ENCODE measurements around the gene ACAP2.

Gene ACAP2

DNA sequence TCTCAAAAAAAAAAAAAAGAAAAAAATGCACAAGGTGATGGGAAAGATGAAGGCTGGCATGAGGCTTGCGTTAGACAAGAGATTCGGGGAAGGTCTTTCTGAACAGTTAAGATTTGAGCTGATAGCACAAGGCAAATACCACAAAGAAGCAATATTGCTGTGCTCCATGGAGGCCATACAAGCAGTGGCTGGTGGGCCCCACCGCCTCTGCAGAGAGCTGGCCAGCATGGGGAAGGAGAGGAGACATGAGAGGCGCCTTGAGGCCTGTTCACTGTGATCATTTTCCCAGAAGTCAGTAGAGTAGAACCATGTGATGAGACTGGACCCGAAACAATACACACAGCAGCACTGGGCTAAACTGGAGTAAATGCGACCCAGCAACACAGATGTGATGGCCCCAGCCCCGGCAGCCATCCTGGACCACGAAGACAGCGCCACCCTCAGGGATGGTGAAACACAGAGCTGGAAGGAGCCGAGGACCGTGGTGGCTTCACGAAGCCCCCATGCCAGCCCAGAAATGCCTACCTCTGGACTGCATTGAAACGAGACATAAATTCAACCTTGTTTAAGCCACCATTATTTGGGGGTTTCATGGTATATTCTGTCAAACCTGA, 177.3 kb downstream of the ACAP2 start:
- H3K9me3 ChIP-seq (ENCODE audit: severe bottlenecking): no peaks in the 10 kb centered on the region
- no peak overlapping the region for H3K4me3 ChIP-seq (ENCODE audit: severe bottlenecking)
- H3K36me3 ChIP-seq (ENCODE audit: low read depth): no peaks in the 10 kb centered on the region; the same call in 1 of the 2 replicates
- H3K27ac ChIP-seq (ENCODE audit: poor library complexity, severe bottlenecking): no peak overlapping the region
- TF ChIP-seq, protein P1, sequence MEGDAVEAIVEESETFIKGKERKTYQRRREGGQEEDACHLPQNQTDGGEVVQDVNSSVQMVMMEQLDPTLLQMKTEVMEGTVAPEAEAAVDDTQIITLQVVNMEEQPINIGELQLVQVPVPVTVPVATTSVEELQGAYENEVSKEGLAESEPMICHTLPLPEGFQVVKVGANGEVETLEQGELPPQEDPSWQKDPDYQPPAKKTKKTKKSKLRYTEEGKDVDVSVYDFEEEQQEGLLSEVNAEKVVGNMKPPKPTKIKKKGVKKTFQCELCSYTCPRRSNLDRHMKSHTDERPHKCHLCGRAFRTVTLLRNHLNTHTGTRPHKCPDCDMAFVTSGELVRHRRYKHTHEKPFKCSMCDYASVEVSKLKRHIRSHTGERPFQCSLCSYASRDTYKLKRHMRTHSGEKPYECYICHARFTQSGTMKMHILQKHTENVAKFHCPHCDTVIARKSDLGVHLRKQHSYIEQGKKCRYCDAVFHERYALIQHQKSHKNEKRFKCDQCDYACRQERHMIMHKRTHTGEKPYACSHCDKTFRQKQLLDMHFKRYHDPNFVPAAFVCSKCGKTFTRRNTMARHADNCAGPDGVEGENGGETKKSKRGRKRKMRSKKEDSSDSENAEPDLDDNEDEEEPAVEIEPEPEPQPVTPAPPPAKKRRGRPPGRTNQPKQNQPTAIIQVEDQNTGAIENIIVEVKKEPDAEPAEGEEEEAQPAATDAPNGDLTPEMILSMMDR (IDR thresholded peaks at IDR 0.05; ENCODE audit: poor library complexity, severe bottlenecking): no peak
- H3K4me1 ChIP-seq (ENCODE audit: insufficient read depth, poor library complexity, severe bottlenecking): peaks cover 7% of the 10 kb centered on the region
- ATAC-seq (ENCODE audit: low read depth) (no peak), DNase-seq (ENCODE audit: low spot score) (no peak)
- H3K27me3 ChIP-seq (ENCODE audit: insufficient read depth, poor library complexity, severe bottlenecking): no peaks in the 10 kb centered on the region

DNA sequence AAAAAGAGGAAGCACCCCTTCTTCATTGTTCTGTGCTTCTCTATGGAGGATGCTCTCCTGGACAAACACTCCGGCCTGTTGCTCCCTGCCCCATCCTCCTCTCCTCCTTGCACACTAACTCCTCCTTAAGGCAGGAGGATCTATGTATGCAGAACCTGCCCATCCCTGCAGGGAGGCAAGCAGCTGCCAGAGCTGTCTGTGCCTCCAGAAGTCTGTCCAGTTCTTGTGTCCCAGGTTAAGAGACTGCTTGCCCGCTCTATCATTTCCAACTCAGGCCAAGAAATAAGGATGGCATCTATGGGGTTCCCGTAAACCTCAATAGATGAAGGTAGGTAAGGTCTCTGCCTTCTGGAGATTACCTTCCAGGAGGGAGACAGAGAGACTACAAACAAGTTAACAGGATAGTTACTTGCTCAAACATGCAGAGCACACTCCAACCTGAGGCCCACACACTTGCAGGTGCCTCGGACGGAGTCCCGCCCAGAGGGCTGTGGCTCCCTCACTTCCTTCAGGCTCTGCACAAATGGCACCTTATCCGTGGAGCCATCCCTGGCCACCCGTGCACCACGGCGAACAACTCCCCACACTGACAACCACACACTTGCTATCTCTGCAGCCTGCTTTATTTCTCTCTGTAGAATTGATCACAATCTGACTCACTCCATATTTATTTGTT, 178.8 kb downstream of the ACAP2 start:
- ATAC-seq (ENCODE audit: low read depth): no peak
- no peaks in the 10 kb centered on the region for H3K9me3 ChIP-seq (ENCODE audit: severe bottlenecking)
- TF ChIP-seq, protein P1 (IDR thresholded peaks at IDR 0.05; ENCODE audit: poor library complexity, severe bottlenecking): no peak

DNA sequence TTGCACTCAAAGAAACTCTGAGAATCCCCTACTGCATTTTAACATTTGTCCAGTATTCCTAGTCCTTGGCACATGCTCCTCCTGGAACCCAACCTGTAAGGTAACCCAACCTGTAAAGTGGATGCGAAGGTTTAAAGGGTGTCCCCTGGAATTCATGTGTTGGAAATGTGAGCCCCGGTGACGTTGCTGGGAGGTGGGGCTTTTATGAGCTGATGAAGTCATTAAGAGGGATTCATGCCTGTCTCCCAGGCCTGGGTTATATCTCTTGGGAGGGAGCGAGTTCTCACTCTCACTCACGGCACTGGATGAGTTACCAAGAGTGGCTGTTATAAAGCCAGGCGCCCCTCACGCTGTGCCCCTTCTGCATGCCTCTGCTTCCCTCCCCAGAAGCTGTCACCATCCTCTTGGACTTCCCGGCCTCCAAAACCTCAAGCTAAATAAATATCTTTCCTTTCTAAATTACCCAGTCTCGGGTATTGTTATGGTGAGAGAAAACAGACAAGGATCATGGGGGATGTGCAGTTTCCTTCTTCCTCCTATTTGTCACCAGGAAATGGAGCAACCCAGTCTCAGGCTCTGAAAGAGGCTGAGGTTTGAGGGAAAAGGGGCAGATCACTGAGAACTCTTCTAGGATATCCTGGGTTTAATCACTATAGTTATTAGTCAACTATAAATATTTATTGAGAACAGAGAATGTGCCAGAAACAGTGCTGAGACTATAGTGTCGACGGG, 179.5 kb downstream of the ACAP2 start:
- ATAC-seq (ENCODE audit: low read depth): no peak
- no peaks in the 10 kb centered on the region for H3K27me3 ChIP-seq (ENCODE audit: insufficient read depth, poor library complexity, severe bottlenecking)
- DNase-seq (ENCODE audit: low spot score): no peak
- H3K4me1 ChIP-seq (ENCODE audit: insufficient read depth, poor library complexity, severe bottlenecking): peaks cover 8% of the 10 kb centered on the region
- no peaks in the 10 kb centered on the region; the same call in 1 of the 2 replicates for H3K36me3 ChIP-seq (ENCODE audit: low read depth)
- H3K9me3 ChIP-seq (ENCODE audit: severe bottlenecking): no peaks in the 10 kb centered on the region
- H3K27ac ChIP-seq (ENCODE audit: poor library complexity, severe bottlenecking): no peak overlapping the region
- H3K4me3 ChIP-seq (ENCODE audit: severe bottlenecking): no peak overlapping the region
- TF ChIP-seq, protein P1 (IDR thresholded peaks at IDR 0.05; ENCODE audit: poor library complexity, severe bottlenecking): no peak

More for the DNA sequence above, 178.8 kb downstream of the ACAP2 start:
- Histone ChIP-seq H3K4me1 (ENCODE audit: insufficient read depth, poor library complexity, severe bottlenecking) (peaks cover 5% of the 10 kb centered on the region), H3K27ac (ENCODE audit: poor library complexity, severe bottlenecking) (no peak overlapping the region), H3K36me3 (ENCODE audit: low read depth) (no peaks in the 10 kb centered on the region; the same call in 1 of the 2 replicates), H3K4me3 (ENCODE audit: severe bottlenecking) (no peak overlapping the region), H3K27me3 (ENCODE audit: insufficient read depth, poor library complexity, severe bottlenecking) (no peaks in the 10 kb centered on the region)
- DNase-seq (ENCODE audit: low spot score): no peak

DNA sequence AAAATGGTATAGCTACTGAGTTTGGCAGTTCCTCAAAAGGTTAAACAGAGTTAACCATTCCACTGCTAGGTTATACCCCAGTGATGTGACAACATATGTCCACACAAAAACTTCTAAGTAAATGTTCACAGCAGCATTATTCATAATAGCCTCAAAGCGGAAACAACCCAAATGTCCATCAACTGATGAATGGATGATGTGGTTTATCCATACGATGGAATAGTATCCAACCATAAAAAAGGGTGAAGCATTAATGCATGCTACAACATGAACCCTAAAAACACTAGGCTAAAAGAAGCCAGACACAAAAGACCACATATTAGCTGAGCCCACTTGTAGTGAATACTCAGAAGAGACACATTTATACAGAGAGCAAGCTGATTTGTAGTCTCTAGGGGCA, 180.9 kb downstream of the ACAP2 start:
- H3K27me3 ChIP-seq (ENCODE audit: insufficient read depth, poor library complexity, severe bottlenecking): no peaks in the 10 kb centered on the region
- H3K36me3 ChIP-seq (ENCODE audit: low read depth): no peaks in the 10 kb centered on the region
- no peak for ATAC-seq (ENCODE audit: low read depth)
- H3K4me1 ChIP-seq (ENCODE audit: insufficient read depth, poor library complexity, severe bottlenecking): peaks cover 8% of the 10 kb centered on the region
- no peak for DNase-seq (ENCODE audit: low spot score)
- TF ChIP-seq, protein P1 (IDR thresholded peaks at IDR 0.05; ENCODE audit: poor library complexity, severe bottlenecking): no peak
- H3K9me3 ChIP-seq (ENCODE audit: severe bottlenecking): no peaks in the 10 kb centered on the region
- no peak overlapping the region for H3K4me3 ChIP-seq (ENCODE audit: severe bottlenecking)
- no peak overlapping the region for H3K27ac ChIP-seq (ENCODE audit: poor library complexity, severe bottlenecking)

Measured in RWPE2 (cell line).